Stimulated activated CD4-positive, alpha-beta T cell treated with anti-CD3 and anti-CD28 coated beads, Interleukin-4, amount 100 ng/mL, for 1 hour (primary cell): Measurements from ENCODE around the gene AKR1C3.

Experiments
- DNase-seq: peaks from one replicate; pipeline ENCODE4 v3.0.0-alpha.2; 2020

AKR1C3 gene

DNA sequence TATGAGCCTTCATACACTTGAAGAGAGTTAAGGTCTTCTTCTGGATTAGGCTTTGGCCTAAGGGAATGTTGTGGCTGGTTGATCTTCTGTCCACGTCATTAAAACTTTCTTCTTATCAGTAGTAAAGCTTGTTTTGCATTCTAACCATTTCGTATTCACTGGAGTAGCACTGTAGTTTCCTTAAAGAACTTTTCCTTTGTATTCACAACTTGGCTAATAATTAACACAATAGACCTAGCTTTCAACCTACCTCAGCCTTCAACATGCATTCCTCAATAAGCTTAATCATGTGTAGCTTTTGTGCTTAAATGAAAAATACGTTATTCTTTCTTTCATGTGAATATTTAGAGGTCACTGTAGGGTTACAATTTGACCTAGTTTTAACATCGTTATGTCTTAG, 48.0 kb downstream of the AKR1C3 start:
- no peak for DNase-seq

DNA sequence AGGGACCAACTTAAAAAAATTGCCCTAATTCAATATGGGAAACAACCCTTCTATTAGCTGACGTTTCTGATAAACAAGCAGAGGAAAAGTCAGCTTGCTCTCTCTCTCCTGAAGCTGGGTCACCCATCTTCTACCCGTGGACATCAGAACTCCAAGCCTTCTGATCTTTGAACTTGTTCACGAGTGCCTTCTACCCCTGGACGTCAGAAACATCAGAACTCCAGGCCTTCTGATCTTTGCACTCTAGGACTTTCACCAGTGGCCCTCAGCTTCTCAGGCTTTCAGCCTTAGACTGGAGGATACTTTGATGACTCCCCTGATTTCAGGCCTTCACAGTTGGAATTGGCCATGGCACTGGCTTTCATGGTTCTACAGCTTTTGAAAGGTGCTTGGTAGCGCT, 48.9 kb downstream of the AKR1C3 start:
- DNase-seq = no peak

DNA sequence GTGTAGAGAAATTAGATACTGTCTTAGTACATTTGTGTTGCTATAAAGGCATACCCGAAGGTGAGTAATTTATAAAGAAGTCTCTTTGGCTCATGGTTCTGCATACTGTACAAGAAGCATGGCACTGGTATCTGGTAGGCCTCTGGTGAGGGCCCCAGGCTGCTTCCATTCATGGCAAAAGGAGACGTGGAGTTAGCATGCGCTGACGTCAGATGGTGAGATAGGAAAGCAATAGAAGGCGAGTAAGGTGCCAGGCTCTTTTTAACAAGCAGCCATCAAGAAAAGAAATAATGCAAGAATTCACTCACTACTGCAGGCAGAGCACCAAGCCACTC, 52.7 kb downstream of the AKR1C3 start:
- no peak for DNase-seq

DNA sequence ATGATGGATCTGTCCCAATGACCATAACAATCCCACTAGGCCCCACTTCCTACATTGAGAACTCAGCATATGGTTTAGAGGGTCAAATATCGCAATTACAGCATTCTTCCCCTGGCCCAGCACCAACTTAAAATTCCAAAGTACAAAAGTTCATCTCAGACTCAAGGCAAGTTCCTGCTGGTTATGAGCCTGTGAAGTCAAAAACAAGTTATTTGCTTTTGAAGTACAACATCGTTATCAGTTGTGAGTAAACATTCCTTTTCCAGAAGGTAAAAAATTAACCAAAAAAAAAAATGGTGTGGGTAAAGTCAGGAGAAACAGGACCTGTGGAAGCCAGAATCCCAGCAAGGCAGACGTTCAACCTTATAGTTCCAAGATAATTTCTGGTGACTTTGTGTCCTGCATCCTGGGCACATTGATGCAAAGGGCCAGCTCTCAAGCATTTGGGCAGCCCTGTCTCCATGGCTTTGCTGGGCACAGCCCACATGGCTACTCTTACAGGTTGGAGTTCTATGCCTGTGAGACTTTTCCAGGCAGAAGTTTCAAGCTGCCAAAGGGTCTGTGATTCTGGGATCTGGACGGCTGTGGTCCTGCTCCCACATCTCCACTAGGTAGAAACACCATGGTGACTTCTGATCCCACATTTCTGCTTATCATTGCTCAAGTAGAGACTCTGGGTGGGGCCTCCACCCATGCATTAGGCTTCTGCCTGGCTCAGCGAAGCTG, 53.2 kb downstream of the AKR1C3 start:
- DNase-seq = no peak

DNA sequence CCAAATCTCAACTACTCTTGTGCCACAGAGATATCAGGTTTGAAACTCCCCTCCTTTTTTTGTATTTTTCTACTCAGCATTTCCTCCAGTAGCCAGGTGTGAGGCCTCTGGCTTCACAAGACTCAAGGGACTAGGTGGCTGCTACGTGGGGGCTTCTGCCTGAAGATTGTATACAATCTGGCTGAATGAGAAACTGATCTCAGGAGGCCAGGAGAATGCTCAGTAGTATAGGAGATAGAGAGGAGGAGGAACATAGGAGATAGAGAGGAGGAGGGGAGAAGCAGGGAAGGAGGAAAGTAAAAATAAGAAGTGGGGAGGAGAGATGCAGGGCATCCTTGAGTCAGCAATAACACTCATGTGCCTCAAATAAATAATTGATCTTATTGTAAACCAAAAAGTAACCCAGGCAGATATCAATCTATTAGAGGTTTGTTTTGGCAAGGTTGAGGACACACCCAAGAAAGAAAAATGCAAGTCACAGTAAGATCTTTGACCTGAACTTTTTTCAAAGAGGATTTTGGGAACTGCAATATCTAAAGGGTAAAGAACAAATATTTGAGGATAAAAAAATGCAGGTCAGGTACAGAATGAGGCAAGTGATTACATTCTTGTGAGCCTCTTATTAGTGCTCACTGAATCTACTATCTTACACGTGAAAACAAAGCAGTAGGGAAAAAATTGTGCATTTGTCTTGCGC, 53.9 kb downstream of the AKR1C3 start:
- no peak for DNase-seq

DNA sequence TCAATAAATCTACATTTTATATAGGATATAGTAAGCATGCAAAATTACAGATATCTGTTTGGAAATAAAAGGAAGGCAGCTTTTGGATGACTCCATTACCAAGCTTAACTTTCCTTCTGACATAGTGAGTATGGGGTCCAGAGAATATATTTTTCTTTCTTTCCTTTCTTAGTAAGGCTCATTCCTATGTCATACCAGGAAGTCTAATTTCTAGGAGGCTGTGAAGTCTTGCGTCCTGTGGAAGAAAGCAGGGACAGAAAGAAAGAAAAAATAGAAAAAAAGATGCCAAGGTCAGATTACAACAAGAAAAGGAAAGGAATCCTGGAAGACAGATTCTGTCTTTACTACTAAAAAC, 54.4 kb downstream of the AKR1C3 start:
- no peak for DNase-seq

DNA sequence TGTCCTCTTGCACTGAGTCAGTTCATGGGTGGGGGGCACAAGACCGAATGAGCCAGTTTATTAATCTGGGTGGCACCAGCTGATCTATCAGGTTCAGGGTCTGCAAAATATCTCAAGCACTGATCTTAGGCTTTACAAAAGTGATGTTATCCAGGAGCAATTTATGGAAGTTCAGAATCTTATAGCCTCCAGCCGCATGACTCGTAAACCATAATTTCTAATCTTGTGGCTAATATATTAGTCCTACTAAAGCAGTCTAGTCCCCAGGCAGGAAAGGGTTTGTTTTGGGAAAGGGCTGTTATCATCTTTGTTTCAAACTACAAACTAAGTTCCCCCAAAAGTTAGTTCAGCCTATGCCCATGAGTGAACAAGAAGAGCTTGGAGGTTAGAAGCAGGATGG, 56.9 kb downstream of the AKR1C3 start:
- DNase-seq = no peak

DNA sequence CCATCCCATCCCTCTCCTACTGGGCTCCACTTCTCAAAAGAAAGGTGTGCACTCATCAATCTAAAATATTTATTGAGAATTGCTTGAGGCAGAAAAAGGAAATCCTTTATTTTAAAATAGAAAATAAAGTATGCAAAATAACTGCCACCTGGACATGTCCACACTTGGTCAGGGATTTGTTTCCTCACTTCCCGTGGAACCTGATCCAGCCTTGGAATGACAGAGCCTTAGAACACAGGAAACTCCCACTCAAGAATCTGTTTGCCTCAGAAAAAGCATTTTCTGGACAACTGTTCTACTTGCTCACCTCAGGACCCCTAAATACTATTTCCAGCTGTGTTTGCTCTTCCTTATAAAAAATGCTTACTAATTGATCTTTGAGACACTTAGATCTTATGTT, 61.7 kb downstream of the AKR1C3 start:
- no peak for DNase-seq
